ENCODE results near the gene KIAA1614.

The KIAA1614 gene

DNA sequence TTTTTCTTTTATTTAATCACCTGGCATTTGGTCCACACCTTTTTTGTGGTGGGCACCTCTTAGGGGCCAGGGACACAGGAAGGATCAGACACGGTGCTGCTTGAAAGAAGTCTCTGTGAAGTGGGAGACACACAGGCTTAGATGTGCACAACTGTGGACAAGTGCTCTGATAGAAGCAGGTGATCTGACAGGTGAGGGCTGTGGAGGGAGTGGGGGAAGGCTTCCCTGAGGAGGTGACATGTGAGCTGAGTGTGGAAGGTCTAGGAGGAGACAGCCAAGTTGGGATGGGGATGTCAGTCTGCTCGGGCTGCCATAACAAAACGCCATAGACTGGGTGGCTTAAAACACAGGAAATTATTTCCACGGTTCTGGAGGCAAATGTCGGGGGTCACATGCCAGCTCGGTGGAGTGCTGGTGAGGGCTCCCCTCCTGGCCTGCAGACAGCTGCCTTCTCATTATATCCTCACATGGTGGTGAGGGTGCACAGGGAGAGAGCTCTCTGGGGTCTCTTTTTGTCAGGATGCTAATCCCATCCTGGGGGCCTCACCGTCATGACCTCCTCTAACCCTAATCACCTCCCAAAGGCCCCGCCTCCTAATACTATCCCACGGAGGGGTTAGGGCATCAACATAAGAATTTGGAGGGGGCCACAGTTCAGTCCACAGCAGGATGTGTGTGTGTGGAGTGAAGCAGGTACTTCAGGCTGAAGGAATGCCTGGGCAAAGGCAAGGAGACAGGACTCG lies 5.2 kb upstream of the KIAA1614 start:
- DNase-seq, result no peak

GRCh38 chr1:180908074-180908765 lies 4.5 kb upstream of the KIAA1614 start:
- DNase-seq, result no peak

GRCh38 chr1:180909005-180909414 lies 3.7 kb upstream of the KIAA1614 start:
- no peak for DNase-seq

- no peak for DNase-seq
These were observed 3.2 kb upstream of the KIAA1614 start for GRCh38 chr1:180909462-180909976.

- DNase-seq, result peak; percentile 62
These were observed 981 bp upstream of the KIAA1614 start for GRCh38 chr1:180911640-180912191.

DNA sequence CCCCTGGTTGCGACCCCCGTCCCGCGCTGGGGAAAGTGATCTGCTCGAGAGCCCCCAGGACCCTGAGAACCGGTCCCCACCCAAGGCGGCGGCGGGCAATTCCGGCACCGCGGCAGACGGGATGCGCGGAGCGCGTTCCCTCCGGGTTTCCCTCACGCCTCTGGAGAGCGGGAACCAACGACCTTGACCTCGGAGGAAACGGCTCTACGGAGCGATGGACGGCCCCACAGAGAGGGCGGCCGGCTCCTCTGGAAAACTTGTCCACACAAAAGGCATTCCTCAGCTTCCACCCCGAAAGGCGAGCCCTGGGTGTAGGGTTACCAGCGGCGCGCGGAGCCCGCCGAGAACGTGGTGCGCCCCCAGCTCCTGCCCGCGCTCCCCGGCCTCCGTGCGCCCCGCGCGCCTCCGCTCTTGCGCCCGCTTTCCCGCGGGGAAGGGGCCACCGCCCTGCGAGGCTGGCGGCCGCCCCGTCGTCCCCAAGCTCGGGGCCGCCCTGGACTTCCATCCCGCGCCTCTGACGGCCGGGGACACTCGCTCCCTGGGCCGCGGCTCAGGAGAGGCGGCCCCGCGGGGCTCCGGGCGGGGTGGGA lies 391 bp upstream of the KIAA1614 start:
- DNase-seq, result peak; percentile 62

DNA sequence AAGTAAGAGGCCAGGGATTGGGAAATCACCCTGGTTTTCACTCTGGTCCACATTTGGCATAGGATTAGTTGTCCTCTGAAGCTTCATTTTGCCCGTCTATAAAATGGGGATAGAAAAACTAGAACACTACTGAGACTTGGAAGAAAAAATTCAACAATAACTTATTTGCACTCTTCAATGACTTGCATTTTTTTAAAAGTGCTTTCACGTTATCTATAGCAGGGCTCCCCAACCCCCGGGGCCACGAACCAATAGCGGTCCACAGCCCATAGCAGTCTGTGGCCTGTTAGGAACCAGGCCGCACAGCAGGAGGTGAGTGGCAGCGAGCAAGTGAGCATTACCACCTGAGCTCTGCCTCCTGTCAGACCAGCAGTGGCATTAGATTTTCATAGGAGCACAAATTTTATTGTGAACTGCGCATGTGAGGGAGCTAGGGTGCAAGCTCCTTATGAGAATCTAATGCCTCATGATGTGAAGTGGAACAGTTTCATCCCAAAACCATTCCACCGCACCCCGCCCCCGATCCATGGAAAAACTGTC lies 2.8 kb downstream of the KIAA1614 start:
- DNase-seq, result no peak

DNA sequence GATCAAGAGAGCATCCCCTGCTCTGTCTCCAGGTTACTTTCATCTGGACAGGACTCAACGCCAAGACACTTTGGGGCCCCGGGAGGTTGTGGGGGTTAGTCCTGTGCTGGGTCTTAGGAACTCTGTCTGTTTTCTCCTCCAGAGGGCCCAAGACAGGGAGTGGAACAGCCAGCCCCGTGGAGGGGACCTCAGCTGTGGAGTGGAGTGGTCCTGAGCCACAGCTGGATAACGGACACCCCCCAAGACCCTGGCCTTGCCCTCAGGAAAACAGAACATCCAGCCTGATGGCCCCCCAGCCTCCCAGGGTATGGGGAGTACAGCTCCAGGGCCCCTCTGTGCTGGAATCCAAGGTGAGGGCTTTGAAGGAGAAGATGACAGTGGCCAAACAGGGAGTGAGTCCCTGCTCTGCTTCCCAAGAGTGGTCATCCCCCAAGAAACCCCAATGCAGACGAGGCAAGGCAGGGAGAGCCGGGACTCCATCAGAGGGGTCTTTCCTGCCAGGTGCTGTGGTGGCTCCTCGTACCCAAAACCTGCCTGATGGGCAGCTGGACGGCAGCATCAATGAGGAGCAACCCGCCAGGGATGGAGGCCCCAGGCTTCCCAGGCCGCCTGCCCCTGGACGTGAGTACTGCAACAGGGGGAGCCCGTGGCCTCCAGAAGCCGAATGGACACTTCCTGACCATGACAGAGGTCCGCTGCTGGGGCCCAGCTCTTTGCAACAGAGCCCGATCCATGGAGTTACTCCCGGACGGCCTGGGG lies 3.5 kb downstream of the KIAA1614 start:
- no peak for DNase-seq

- no peak for DNase-seq
These were observed 4.1 kb downstream of the KIAA1614 start for GRCh38 chr1:180916771-180917170.

GRCh38 chr1:180917306-180918065 lies 4.8 kb downstream of the KIAA1614 start:
- DNase-seq, result peak; percentile 38

GRCh38 chr1:180918519-180918918 lies 5.8 kb downstream of the KIAA1614 start:
- DNase-seq, result no peak

DNA sequence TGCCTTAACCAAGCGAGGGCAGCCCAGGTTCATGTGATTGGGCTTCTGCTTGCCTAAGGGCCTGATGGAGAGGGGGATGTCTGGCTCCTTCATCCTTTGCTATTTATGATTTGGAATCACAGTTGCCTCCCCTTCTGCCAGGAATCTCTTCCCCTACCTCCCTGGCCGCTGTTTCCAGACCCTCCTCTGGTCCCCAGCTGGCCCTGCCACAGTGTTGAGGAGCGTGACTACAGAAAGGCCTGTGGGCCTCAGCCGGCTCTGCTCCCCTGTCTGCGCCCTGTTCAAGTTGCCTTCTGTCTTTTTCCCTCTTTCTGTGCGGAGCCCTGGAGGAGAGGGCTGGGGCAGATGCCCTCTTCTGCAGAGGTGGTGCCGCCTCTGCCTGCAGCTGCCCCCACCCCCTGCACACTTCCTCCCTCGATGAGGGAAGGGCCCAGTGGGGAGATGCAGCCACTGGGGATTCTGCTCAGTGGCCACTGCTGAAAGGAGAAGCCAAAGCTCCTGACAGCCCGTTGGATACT lies 6.5 kb downstream of the KIAA1614 start:
- peak; percentile 19 for DNase-seq

GRCh38 chr1:180920193-180920592 lies 7.5 kb downstream of the KIAA1614 start:
- DNase-seq, result peak; percentile 10

DNA sequence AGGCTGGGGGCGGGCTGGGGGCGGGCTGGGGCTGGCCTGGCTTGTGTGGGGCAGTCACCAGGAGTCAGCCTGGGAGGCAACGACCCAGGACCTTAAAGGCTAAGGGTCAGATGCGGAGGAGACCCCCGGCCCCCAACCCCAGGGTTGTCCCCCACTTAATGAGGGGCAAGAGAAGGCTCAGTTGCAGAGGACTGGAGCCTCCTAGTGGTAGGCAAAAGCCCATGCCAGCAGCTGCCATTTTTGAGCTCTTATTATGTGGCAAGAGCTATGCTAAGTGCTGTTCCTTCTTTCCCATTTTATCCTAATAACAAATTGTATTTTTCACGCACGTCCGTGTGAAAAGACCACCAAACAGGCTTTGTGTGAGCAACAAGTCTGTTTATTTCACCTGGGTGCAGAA lies 8.0 kb downstream of the KIAA1614 start:
- DNase-seq, result peak; percentile 18

- DNase-seq, result peak; percentile 24
These were observed 8.7 kb downstream of the KIAA1614 start for GRCh38 chr1:180921386-180921785.

- peak; percentile 26 for DNase-seq
These were observed 9.4 kb downstream of the KIAA1614 start for GRCh38 chr1:180921891-180922630.

- DNase-seq, result peak; percentile 18
These were observed 9.9 kb downstream of the KIAA1614 start for GRCh38 chr1:180922631-180923015.

DNA sequence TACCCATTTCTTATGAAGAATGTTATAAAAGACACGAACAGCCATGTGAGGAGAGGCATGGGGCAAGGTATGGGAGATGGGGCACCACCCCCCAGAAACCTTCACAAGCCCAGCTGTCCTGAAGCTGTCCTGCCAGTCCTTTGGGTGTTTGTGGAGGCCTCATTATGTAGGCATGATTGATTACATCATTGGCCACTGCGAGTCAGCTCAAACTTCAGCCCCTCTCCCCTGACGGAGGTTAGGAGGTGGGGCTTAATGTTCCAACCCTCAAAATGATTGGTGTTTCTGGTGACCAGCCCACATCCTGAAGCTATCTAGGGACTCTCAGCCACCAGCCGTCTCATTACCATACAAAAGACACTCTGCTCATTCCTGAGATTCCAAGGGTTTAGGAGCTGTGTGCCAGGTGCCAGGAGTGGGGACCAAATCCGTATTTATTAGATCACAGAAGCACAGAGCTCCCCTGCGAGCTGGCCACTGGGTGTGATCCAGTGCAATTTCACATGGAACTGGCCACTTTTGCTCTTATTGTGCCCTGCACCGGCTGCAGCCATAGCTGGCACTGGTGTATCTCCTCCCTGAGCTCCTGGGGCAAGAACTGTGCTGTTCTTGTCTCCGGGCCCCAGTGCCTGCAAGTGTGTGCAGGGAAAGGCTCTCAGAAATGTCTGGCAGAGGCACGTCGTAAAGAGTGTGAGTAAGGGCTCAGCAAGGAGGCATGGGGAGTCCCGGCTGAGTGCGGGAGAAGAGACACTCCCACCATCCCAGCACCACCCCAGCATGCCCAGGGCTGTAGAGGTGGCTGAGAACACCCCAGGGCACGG lies 10.5 kb downstream of the KIAA1614 start:
- peak; percentile 41 for DNase-seq

DNA sequence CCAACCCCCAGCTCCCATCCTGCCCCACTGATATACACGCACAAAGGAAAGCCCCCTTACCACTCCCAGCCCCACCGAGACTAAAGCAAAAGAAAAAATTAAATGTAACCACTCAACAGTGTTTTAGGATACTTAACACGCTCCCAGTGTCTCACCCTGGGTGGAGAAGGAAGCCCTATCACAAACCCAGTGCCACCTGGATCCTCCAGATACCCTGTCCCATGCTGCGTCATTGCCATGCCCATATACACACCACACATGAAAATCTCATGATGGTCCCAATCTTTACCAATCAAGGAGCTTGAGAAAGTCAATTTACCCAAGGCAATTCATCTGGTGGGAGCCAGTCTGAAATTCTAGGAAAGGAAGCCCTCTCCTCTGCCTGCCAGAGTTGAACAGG lies 11.2 kb downstream of the KIAA1614 start:
- DNase-seq, result no peak

GRCh38 chr1:180924939-180925338 lies 12.2 kb downstream of the KIAA1614 start:
- DNase-seq, result peak; percentile 15

All from left hindlimb (tissue), 1 donor.